HEK293T (cell line): ENCODE data around the gene CD70.
"Not testable (repeated sequence)": the region's sequence is repeated elsewhere in the genome, so short reads cannot be mapped to it uniquely, and the experiment has no call there.

ENCODE experiments used
- CTCF ChIA-PET: fragments of 350-600 bp; formaldehyde crosslinking; extraction: SDS; loops from one replicate; lab custom pipeline; 2021; ENCODE audit warnings: antibody characterized with exemption, inconsistent platforms; lab: Yijun Ruan, JAX
- POLR2A ChIA-PET: fragments of 350-600 bp; formaldehyde crosslinking; extraction: SDS; loops from one replicate; lab custom pipeline; 2020; ENCODE audit warnings: antibody characterized with exemption, inconsistent platforms; lab: Yijun Ruan, JAX
- DNase-seq: peaks from one replicate; pipeline ENCODE4 v3.0.0; 2012; ENCODE audit warnings: mixed read lengths; ENCODE audit errors: extremely low spot score
- BHLHE40 ChIP-seq: fragments of 450-650 bp; IDR thresholded peaks from 2 replicates; pipeline ENCODE4 v1.6.1; 2016; ENCODE audit warnings: mild to moderate bottlenecking, moderate library complexity, borderline replicate concordance
- CTBP1 ChIP-seq: fragments of 450-650 bp; IDR thresholded peaks from 2 replicates; pipeline ENCODE4 v1.6.1; 2016; ENCODE audit warnings: borderline replicate concordance
- ELF4 ChIP-seq: fragments of 450-650 bp; IDR thresholded peaks from 2 replicates; pipeline ENCODE4 v1.6.1; 2017; ENCODE audit warnings: antibody characterized with exemption
- FOXA1 ChIP-seq: fragments of 450-650 bp; IDR thresholded peaks from 2 replicates; pipeline ENCODE4 v1.6.1; 2016; ENCODE audit warnings: mild to moderate bottlenecking
- FOXM1 ChIP-seq: fragments of 450-650 bp; IDR thresholded peaks from 2 replicates; pipeline ENCODE4 v1.6.1; 2017; ENCODE audit warnings: mild to moderate bottlenecking, borderline replicate concordance
- HDGF ChIP-seq: fragments of 450-650 bp; IDR thresholded peaks from 2 replicates; pipeline ENCODE4 v1.6.1; 2017; ENCODE audit warnings: antibody characterized with exemption, borderline replicate concordance
- L3MBTL2 ChIP-seq: fragments of 450-650 bp; conservative IDR thresholded peaks from 2 replicates; pipeline ENCODE4 v1.6.1; 2016; ENCODE audit warnings: mild to moderate bottlenecking
- LEF1 ChIP-seq: fragments of 450-650 bp; IDR thresholded peaks from 2 replicates; pipeline ENCODE4 v1.6.1; 2017; ENCODE audit warnings: mild to moderate bottlenecking, borderline replicate concordance
- NFRKB ChIP-seq: fragments of 450-650 bp; IDR thresholded peaks from 2 replicates; pipeline ENCODE4 v1.6.1; 2016; ENCODE audit warnings: mild to moderate bottlenecking, moderate library complexity
- SUZ12 ChIP-seq: fragments of 450-650 bp; IDR thresholded peaks from 2 replicates; pipeline ENCODE4 v1.6.1; 2016; ENCODE audit warnings: mild to moderate bottlenecking
- TARDBP ChIP-seq: fragments of 450-650 bp; IDR thresholded peaks from 2 replicates; pipeline ENCODE4 v1.6.1; 2016
- ZNF384 ChIP-seq: fragments of 450-650 bp; IDR thresholded peaks from 2 replicates; pipeline ENCODE4 v1.6.1; 2016
- TF ChIP-seq, protein P1 (sequence below): fragments of 450-650 bp; IDR thresholded peaks from 2 replicates; pipeline ENCODE4 v1.6.1; 2016

CD70 gene

DNA sequence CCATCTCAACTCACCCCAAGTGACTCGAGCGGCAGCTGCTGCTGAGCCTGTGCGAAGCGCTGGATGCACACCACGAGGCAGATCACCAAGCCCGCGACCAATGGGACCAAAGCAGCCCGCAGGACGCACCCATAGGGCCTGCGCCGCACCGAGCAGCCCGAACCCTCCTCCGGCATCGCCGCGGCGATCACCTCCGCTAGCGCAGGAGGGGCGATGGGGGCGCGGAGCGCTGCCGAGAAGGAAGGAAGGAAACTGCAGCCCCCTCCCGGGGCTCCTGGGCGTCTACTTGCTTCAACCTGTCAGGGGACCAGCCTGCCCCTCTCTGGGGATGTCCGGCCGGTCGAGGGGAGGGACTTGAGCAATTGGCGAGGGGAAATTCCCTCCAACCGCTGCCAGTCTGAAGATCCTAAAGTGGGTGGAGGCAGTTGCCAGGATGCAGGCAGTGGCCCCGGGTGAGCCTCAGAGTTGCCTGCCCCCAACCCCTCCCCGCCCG lies at the start of gene CD70:
TSS of gene CD70 (minus strand) at position 324 of the 493 bp plus-strand sequence. CDS start at position 176, 148 bp downstream.
- DNase-seq = no peak
- CTCF ChIA-PET = no interaction called here
- no peak for TF ChIP-seq CTBP1
- TF ChIP-seq L3MBTL2 = peak; percentile 32; the same call in 1 of the 2 replicates
- POLR2A ChIA-PET = no interaction called here

DNA sequence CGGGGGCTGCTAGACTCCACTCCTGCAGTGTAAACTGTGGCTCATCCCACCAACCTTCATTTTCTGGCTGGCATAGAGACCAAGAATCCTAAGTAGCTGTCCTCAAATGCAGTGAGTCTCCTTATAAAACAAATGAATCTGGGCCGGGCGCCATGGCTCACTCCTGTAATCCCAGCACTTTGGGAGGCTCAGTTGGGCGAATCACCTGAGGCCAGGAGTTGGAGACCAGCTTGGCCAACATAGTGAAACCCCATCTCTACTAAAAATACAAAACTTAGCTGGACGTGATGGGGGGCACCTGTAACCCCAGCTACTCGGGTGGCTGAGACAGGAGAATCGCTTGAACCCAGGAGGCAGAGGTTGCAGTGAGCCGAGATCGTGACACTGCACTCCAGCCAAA lies 49.4 kb upstream of the CD70 start:
- DNase-seq, CTCF ChIA-PET, POLR2A ChIA-PET: not testable (repeated sequence)

- no peak for DNase-seq
- POLR2A ChIA-PET = no interaction called here
- CTCF ChIA-PET = no interaction called here
These were observed 48.5 kb upstream of the CD70 start for GRCh38 chr19:6639439-6639838.

DNA sequence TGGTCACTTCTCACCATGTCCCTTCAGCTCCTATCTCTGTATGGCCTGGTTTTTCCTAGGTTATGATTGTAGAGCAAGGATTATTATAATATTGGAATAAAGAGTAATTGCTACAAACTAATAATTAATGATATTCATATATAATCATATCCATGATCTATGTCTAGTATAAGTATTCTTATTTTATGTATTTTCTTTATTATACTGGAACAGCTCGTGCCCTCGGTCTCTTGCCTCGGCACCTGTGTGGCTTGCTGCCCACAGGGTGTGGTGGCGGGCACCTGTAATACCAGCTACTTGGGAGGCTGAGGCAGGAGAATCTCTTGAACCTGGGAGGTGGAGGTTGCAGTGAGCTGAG lies 42.5 kb upstream of the CD70 start:
- ChIA-PET CTCF (interaction anchor here (0.7 to 1.3 kb wide), 4 partner anchors 18 to 135 kb away, joined by 3 to 4 read pairs (median 3); no protein-coding TSS in a partner anchor), POLR2A (interaction anchor here (0.7 kb wide), 1 partner anchor 117 kb away, joined by 3 read pairs; no protein-coding TSS in a partner anchor)
- not testable (repeated sequence) for DNase-seq

More at GRCh38 chr19:6639439-6639838, 48.5 kb upstream of the CD70 start:
- TF ChIP-seq HDGF (no peak), FOXA1 (no peak), ELF4 (no peak), BHLHE40 (no peak), NFRKB (no peak), SUZ12 (no peak), TARDBP (no peak), CTBP1 (no peak), ZNF384 (no peak)
- TF ChIP-seq, protein P1, sequence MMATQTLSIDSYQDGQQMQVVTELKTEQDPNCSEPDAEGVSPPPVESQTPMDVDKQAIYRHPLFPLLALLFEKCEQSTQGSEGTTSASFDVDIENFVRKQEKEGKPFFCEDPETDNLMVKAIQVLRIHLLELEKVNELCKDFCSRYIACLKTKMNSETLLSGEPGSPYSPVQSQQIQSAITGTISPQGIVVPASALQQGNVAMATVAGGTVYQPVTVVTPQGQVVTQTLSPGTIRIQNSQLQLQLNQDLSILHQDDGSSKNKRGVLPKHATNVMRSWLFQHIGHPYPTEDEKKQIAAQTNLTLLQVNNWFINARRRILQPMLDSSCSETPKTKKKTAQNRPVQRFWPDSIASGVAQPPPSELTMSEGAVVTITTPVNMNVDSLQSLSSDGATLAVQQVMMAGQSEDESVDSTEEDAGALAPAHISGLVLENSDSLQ = no peak

DNA sequence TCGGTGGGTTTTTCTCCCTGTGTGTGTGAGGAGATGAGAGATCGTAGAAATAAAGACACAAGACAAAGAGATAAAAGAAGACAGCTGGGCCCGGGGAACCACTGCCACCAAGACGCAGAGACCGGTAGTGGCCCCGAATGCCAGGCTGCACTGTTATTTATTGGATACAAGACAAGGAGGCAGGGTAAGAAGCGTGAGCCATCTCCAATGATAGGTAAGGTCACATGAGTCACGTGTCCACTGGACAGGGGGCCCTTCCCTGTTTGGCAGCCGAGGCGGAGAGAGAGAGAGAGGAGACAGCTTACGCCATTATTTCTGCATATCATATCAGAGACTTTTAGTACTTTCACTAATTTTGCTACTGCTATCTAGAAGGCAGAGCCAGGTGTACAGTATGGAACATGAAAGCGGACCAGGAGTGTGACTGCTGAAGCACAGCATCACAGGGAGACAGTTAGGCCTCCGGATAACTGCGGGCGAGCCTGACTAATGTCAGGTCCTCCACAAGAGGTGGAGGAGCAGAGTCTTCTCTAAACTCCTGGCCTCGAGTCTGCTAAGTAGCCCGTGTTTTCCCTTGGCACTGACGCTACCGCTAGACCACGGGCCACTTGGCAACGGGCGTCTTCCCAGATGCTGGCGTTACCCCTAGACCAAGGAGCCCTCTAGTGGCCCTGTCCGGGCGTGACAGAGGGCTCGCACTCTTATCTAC lies 42.0 kb upstream of the CD70 start:
- peak; percentile 16 for DNase-seq
- ChIA-PET POLR2A (interaction anchor here (0.7 kb wide), 1 partner anchor 116 kb away, joined by 3 read pairs; no protein-coding TSS in a partner anchor), CTCF (interaction anchor here (0.9 to 1.3 kb wide), 3 partner anchors 19 to 135 kb away, joined by 3 to 4 read pairs (median 3); no protein-coding TSS in a partner anchor)

DNA sequence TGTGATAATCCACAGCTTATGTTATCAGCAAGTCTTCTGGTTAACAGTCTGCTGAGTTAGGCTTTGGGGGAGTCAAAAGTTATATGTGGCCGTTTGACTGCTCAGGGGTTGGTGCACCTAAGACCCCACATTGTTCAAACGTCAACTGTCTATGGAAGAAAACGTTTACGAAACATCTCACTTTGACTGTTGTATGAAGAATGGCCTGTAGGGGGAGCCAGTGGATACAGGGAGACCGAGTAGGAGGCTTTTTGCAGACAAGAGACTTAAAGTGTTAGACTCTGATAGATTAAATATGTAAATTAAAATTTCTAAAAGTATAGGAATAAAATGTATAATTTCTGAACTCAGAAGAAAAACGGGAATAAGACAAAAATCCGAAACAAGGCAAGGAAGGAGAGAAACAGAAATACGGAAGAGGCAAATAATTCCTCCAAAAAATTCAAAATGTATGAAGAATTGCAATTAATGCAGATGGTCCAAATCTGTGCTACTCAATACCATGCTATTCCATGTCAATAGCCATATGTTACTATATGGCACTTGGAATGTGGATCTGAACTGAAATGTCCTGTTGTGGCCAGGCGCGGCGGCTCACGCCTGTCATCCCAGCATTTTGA lies 41.2 kb upstream of the CD70 start:
- TF ChIP-seq BHLHE40 (no peak), L3MBTL2 (no peak), LEF1 (no peak)
- TF ChIP-seq, protein P1 = no peak
- CTCF ChIA-PET = interaction anchor here (0.7 to 1.3 kb wide), 3 partner anchors 16 to 151 kb away, joined by 3 to 4 read pairs (median 3); partner anchors contain the start of gene DENND1C
- POLR2A ChIA-PET = interaction anchor here (1.0 kb wide), 1 partner anchor 101 kb away, joined by 4 read pairs; the partner anchor contains the start of gene TNFSF9
- DNase-seq = peak; percentile 60

- CTCF ChIA-PET = no interaction called here
- TF ChIP-seq ZNF384 (no peak), FOXM1 (no peak), HDGF (no peak), LEF1 (no peak), CTBP1 (no peak), BHLHE40 (no peak), L3MBTL2 (no peak), ELF4 (no peak)
- TF ChIP-seq, protein P1 = no peak
- POLR2A ChIA-PET = no interaction called here
- no peak for DNase-seq
These were observed 35.8 kb upstream of the CD70 start for GRCh38 chr19:6626764-6627163.
